Sigmoid colon (tissue), 7 donors: ENCODE measurements around the gene CEP104. TPM values are rescaled to one million over a fixed set of nuclear protein-coding genes. Genes with fewer than 3 reads are reported as not detected.

Experiments
- DNase-seq: peaks from one replicate; pipeline ENCODE4 v3.0.0-alpha.2; 2019
- H3K27ac ChIP-seq, 4 donors: fragments of 200-600 bp; sonication (generic); one replicate each; pipeline ENCODE4 v1.5.1; 2016 to 2019; ENCODE audit warnings: mild to moderate bottlenecking in 1 of 4
- H3K27me3 ChIP-seq, 3 donors: fragments of 200-600 bp; sonication (generic); one replicate each; pipeline ENCODE4 v1.5.1; 2019; ENCODE audit warnings: mild to moderate bottlenecking in 1 of 3
- H3K36me3 ChIP-seq, 4 donors: fragments of 200-600 bp; sonication (generic); one replicate each; pipeline ENCODE4 v1.5.1; 2016 to 2019
- H3K4me1 ChIP-seq, 4 donors: fragments of 200-600 bp; sonication (generic); one replicate each; pipeline ENCODE4 v1.5.1; 2017 to 2019
- H3K4me3 ChIP-seq, 4 donors: fragments of 200-600 bp; sonication (generic); one replicate each; pipeline ENCODE4 v1.5.1; 2017 to 2019; ENCODE audit warnings: mild to moderate bottlenecking in 2 of 4, moderate library complexity in 1 of 4
- H3K9me3 ChIP-seq, 4 donors: fragments of 200-600 bp in 3 of 4; sonication (generic) in 3 of 4; one replicate each; pipeline versions ENCODE4 v1.5.1 to v1.6.1; 2013 to 2019
- EP300 ChIP-seq, 4 donors: sonication (generic); formaldehyde crosslinking; IDR thresholded peaks; one replicate each; pipeline ENCODE4 v1.6.1; 2017; ENCODE audit warnings: antibody characterized with exemption in 4 of 4
- POLR2A ChIP-seq, 2 donors: fragments of 450-650 bp; IDR thresholded peaks; one replicate each; pipeline ENCODE4 v1.6.1; 2016; ENCODE audit warnings: antibody characterized with exemption in 2 of 2, mild to moderate bottlenecking in 2 of 2, moderate library complexity in 2 of 2
- POLR2AphosphoS5 ChIP-seq, 4 donors: sonication (generic); formaldehyde crosslinking; IDR thresholded peaks; one replicate each; pipeline ENCODE4 v1.6.1; 2017; ENCODE audit warnings: antibody characterized with exemption in 4 of 4
- WGBS, 2 donors: extraction: QIAGEN DNeasy Blood & Tissue Kit; methylation state at CpG; one replicate each; pipeline ENCODE4 v1.1.7; 2013; 5-methylcytosine and 5-hydroxymethylcytosine counted together
- intact Hi-C: fragments of 100-400 bp; cut with DNase I; formaldehyde crosslinking; loops from one replicate; pipeline ENCODE4 v1.15.1; 2023
- polyA plus RNA-seq, 3 donors: library from polyadenylated mRNA; stranded (reverse); fragments of 200-250 nt; gene quantifications; one replicate each; pipeline ENCODE4 v1.2.3, GENCODE V29; 2013
- total RNA-seq, 4 donors: library from RNA; depleted of rRNA; stranded (reverse); fragments of >200 nt; gene quantifications; one replicate each; pipeline ENCODE4 v1.1.0, GENCODE V29; 2016
- TF ChIP-seq, protein P1 (sequence below), 4 experiments: fragments of 450-650 bp in 3 of 4; fragments of 200-600 bp in 1 of 4; IDR thresholded peaks; one replicate each; pipeline ENCODE4 v1.5.1; 2016 to 2019; ENCODE audit warnings: antibody characterized with exemption in 4 of 4, mild to moderate bottlenecking in 3 of 4, moderate library complexity in 2 of 4
- donor health status: healthy with polysubstance abuse.
- donor health status: Bipolar disorder and iron deficiency.
- donor health status: healthy.

CEP104 gene
- total and polyA plus RNA-seq, 7 donors = 12.0 to 32.5 (median 21.6) TPM

DNA sequence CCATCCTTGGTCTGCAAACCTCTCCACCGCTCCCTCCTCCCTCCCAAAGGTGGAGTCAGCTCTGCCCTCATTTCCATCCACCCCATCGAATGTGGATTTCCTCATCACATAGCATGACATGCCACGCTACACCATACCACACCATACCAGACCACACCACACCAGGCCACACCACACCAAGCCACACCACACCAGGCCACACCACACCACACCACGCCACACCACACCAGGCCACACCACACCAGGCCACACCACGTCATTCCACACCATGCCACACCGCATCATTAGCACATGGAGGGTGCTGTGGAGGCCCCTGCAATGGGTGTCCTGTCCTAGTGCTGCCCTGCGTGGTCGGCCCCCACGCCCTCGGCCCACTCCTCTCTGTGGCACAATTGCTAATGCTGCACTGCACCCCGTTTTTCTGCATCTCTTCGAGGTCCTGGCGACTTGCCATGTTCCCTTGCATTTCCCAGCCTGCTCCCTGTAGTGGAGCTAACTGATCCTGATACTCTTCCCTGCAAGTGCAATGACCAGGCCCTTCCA, 11.5 kb upstream of the CEP104 start:
- no peaks in the 10 kb centered on the region for H3K4me1 ChIP-seq
- no peaks in the 10 kb centered on the region for H3K9me3 ChIP-seq
- H3K27me3 ChIP-seq = no peaks in the 10 kb centered on the region
- H3K36me3 ChIP-seq = peaks cover 12 to 72% (median 27%) of the 10 kb centered on the region in 4 donors
- no peak for TF ChIP-seq EP300 (IDR thresholded peaks at IDR 0.05)
- WGBS, 2 donors = 82 to 85% methylated on average over 13 of the region's 13 CpGs
- intact Hi-C loops = no loop called here
- H3K27ac ChIP-seq = no peak overlapping the region
- no peak for DNase-seq
- no peak overlapping the region for H3K4me3 ChIP-seq

DNA sequence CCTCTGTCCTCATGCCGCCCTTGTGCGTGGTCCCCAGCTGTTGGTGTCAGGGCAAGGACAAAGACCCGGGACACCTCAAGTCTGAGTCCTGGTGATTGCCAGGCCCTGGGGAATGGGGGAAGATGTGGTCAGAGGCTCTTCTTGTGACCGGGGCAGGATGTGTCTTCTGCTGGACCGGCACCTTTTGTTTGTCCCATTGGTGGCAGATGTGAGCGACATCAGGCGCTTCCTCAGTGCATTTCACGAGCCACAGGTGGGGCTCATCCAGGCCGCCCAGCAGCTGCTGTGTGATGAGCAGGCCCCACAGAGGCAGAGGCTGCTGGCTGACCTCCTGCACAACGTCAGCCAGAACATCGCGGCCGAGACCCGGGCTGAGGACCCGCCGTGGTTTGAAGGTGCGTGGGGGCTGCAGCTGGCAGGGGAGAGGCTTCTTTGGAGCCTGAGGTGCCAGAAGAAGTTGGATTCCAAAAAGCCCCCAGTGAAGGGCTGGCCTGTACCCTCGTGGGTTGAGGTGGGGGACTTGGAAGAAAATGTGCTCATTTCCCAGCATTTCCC, 8.7 kb upstream of the CEP104 start:
- Histone ChIP-seq H3K4me3 (no peak overlapping the region), H3K4me1 (no peaks in the 10 kb centered on the region), H3K27ac (no peak overlapping the region), H3K27me3 (no peaks in the 10 kb centered on the region), H3K36me3 (peaks cover 12 to 44% (median 17%) of the 10 kb centered on the region in 4 donors), H3K9me3 (no peaks in the 10 kb centered on the region)
- no peak for DNase-seq
- no peak for TF ChIP-seq POLR2A (IDR thresholded peaks at IDR 0.05)
- 80 to 91% methylated on average over 18 of the region's 18 CpGs for WGBS, 2 donors
- intact Hi-C loops = no loop called here

- H3K27ac ChIP-seq = no peak overlapping the region
- WGBS, 2 donors = 90% methylated on average over 6 of the region's 6 CpGs
- no peaks in the 10 kb centered on the region for H3K4me1 ChIP-seq
- H3K9me3 ChIP-seq = no peaks in the 10 kb centered on the region
- no peak for TF ChIP-seq EP300 (IDR thresholded peaks at IDR 0.05)
- TF ChIP-seq, protein P1, sequence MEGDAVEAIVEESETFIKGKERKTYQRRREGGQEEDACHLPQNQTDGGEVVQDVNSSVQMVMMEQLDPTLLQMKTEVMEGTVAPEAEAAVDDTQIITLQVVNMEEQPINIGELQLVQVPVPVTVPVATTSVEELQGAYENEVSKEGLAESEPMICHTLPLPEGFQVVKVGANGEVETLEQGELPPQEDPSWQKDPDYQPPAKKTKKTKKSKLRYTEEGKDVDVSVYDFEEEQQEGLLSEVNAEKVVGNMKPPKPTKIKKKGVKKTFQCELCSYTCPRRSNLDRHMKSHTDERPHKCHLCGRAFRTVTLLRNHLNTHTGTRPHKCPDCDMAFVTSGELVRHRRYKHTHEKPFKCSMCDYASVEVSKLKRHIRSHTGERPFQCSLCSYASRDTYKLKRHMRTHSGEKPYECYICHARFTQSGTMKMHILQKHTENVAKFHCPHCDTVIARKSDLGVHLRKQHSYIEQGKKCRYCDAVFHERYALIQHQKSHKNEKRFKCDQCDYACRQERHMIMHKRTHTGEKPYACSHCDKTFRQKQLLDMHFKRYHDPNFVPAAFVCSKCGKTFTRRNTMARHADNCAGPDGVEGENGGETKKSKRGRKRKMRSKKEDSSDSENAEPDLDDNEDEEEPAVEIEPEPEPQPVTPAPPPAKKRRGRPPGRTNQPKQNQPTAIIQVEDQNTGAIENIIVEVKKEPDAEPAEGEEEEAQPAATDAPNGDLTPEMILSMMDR (IDR thresholded peaks at IDR 0.05) = no peak
- TF ChIP-seq POLR2A (IDR thresholded peaks at IDR 0.05) = no peak
- TF ChIP-seq POLR2AphosphoS5 (IDR thresholded peaks at IDR 0.05) = no peak
- intact Hi-C loops = no loop called here
- no peak for DNase-seq
- H3K27me3 ChIP-seq = no peaks in the 10 kb centered on the region
- H3K36me3 ChIP-seq = peaks cover 4 to 36% (median 13%) of the 10 kb centered on the region in 4 donors
- H3K4me3 ChIP-seq = no peak overlapping the region
Observed at GRCh38 chr1:3864884-3865283, 7.9 kb upstream of the CEP104 start.

- 88 to 93% methylated on average over 12 of the region's 12 CpGs for WGBS, 2 donors
- DNase-seq = no peak
- peaks cover 0 to 21% (median 6%) of the 10 kb centered on the region in 4 donors for H3K36me3 ChIP-seq
Observed at GRCh38 chr1:3863231-3863935, 6.4 kb upstream of the CEP104 start.

DNA sequence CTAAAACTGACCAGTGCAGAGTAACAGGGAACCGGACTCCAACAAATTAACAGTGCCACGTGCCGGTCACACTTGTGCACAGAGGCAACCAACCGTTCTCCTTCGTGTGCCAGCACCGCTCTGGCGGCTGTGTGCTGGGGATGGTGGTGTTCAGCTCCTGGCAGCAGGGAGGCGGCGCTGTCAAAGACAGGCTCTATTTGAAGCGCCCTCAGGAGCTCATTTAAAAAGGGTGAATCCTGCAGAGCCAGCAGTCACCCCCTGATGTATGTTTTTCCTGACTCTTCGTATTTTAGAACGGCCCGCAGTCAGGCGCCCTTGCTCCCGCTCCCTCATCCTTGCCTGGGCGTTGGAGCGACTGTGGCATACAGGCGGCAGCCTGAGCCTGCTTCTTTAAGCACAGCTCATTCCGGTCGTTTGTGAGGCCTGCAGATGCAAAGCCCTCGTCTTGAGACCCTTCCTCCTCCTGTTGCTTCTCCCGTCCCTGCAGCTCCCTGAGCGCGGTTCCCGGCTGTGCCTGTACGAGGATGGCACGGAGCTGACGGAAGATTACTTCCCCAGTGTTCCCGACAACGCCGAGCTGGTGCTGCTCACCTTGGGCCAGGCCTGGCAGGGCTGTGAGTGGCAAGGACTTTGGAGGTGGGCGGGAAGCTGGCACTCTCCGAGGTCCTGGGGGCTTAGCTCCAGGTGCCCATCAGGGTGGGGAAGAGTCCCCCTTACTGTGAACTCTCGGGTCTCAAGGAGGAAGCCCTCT, 1.4 kb upstream of the CEP104 start:
- H3K4me1 ChIP-seq = peaks cover 5 to 33% (median 26%) of the 10 kb centered on the region in 4 donors
- no peaks in the 10 kb centered on the region for H3K27me3 ChIP-seq
- peak overlapping the region; percentile 68 to 91 (median 84) for H3K4me3 ChIP-seq
- peak overlapping the region in 1 of 4 donors; percentile 82 for H3K27ac ChIP-seq
- no peaks in the 10 kb centered on the region for H3K9me3 ChIP-seq
- intact Hi-C loops = loop anchor here (5.0 kb wide), 1 partner anchor 1446 kb away; the partner anchor contains the start of gene PEX10
- H3K36me3 ChIP-seq = no peaks in the 10 kb centered on the region
- WGBS, 2 donors = 68 to 75% methylated on average over 34 of the region's 34 CpGs
- DNase-seq = no peak
- no peak for TF ChIP-seq POLR2AphosphoS5 (IDR thresholded peaks at IDR 0.05)
- no peak for TF ChIP-seq EP300 (IDR thresholded peaks at IDR 0.05)
- no peak for TF ChIP-seq POLR2A (IDR thresholded peaks at IDR 0.05)
- TF ChIP-seq, protein P1 (IDR thresholded peaks at IDR 0.05) = no peak

More at GRCh38 chr1:3863231-3863935, 6.4 kb upstream of the CEP104 start:
- peaks cover 0 to 5% (median 3%) of the 10 kb centered on the region in 4 donors for H3K4me1 ChIP-seq
- no peak overlapping the region for H3K27ac ChIP-seq
- intact Hi-C loops = no loop called here
- H3K4me3 ChIP-seq = no peak overlapping the region
- no peaks in the 10 kb centered on the region for H3K9me3 ChIP-seq
- no peaks in the 10 kb centered on the region for H3K27me3 ChIP-seq
- TF ChIP-seq POLR2A (IDR thresholded peaks at IDR 0.05) (no peak), POLR2AphosphoS5 (IDR thresholded peaks at IDR 0.05) (no peak), EP300 (IDR thresholded peaks at IDR 0.05) (no peak)
- TF ChIP-seq, protein P1 (IDR thresholded peaks at IDR 0.05) = no peak
